ENCODE results near the gene SLFN14.

SLFN14 gene

DNA sequence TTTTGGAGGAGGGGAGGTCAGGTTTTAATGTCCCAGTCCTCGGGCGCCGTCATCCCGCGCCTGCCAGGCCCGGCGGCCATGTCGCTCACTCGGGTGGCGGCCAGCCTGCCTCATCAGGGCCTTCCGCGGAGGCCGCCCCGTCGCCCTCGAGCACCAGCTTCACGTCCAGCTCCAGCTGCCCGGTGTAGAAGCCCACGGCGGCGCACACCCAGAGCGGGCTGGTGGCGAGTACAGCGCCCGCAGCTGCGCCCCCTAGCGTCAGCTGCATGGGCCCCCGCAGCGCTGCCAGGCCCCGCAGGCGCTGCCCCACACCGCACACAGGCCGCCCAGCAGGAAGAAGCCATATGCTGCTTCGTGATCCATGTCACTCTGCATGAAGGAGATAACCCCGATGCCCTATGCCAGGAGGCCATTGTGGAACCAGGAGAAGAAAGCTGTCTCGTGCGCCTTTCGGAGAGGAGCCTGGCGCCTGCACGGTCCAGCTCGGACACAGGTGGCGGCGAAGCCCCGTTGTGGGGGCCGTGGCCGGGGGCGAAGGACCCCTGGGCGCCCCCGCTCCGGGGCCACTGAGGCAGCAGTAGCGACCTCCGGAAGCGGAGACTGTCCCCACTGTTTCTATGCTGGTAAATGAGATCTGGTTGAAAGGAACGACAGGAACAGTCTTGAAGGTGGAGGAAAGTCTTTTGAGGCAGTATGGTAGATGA, 36.1 kb upstream of the SLFN14 start:
- TF ChIP-seq, protein P1, sequence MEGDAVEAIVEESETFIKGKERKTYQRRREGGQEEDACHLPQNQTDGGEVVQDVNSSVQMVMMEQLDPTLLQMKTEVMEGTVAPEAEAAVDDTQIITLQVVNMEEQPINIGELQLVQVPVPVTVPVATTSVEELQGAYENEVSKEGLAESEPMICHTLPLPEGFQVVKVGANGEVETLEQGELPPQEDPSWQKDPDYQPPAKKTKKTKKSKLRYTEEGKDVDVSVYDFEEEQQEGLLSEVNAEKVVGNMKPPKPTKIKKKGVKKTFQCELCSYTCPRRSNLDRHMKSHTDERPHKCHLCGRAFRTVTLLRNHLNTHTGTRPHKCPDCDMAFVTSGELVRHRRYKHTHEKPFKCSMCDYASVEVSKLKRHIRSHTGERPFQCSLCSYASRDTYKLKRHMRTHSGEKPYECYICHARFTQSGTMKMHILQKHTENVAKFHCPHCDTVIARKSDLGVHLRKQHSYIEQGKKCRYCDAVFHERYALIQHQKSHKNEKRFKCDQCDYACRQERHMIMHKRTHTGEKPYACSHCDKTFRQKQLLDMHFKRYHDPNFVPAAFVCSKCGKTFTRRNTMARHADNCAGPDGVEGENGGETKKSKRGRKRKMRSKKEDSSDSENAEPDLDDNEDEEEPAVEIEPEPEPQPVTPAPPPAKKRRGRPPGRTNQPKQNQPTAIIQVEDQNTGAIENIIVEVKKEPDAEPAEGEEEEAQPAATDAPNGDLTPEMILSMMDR (IDR thresholded peaks at IDR 0.05; ENCODE audit: insufficient read depth, low read depth, low read length, missing control alignments) = no peak
- H3K4me3 ChIP-seq (ENCODE audit: low read depth, low read length) = no peak overlapping the region
- DNase-seq (ENCODE audit: low read depth) = no peak

DNA sequence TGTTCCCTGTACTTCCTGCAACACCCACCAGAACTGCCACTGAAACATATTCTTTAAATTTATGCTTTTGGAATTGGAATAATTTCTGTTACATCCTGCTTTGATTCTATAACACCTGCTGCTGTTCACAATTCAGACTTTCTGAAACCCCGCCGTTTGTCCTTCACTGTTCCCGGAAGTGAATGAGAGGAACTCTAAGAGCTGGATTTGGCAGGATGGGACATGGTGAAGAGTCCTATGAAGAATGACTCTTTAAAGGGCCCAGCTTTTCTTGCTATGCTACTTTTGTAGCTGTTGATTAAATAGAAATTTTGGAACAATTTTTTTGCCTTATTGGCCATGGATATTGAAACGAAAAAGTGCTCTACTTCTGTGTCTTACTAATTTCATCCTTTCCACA, 35.5 kb upstream of the SLFN14 start:
- H3K4me3 ChIP-seq (ENCODE audit: low read depth, low read length) = no peak overlapping the region
- no peak for DNase-seq (ENCODE audit: low read depth)
- TF ChIP-seq, protein P1 (IDR thresholded peaks at IDR 0.05; ENCODE audit: insufficient read depth, low read depth, low read length, missing control alignments) = no peak

DNA sequence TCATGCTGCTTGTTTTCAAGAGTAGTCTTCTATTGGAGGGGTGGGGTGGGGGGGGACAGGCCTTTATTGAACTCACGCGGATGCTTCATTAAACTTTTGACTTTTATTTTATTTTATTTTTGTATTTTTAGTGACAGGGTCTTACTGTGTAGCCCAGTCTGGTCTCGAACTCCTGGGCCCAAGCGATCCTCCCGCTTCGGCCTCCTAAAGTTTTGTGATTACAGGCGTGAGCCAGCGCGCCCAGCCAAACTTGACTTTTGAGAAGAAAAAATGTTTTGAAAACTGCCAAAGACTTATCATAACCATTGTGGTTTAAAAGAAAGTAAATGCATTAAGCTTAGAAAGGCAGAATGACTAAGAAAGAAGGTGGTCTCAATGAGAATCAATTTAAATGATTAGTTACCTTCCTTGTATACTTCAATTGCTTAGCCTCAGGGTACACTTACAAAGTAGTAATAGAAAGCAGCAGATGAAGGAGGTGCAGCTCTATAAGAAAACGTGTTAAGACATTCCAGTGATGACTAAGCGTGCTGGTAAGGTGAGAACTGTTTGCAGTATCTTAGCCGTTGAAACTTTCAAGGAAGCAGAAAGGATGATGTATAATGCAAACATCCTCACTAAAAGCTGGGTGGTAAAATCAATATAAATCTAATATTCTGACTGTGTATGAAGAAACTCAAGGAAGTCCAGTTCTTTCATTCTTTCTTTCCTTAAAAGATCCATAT, 27.7 kb upstream of the SLFN14 start:
- TF ChIP-seq, protein P1 (IDR thresholded peaks at IDR 0.05; ENCODE audit: insufficient read depth, low read depth, low read length, missing control alignments) = no peak
- peak overlapping the region; percentile 85 for H3K4me3 ChIP-seq (ENCODE audit: low read depth, low read length)
- peak; percentile 40 for DNase-seq (ENCODE audit: low read depth)

DNA sequence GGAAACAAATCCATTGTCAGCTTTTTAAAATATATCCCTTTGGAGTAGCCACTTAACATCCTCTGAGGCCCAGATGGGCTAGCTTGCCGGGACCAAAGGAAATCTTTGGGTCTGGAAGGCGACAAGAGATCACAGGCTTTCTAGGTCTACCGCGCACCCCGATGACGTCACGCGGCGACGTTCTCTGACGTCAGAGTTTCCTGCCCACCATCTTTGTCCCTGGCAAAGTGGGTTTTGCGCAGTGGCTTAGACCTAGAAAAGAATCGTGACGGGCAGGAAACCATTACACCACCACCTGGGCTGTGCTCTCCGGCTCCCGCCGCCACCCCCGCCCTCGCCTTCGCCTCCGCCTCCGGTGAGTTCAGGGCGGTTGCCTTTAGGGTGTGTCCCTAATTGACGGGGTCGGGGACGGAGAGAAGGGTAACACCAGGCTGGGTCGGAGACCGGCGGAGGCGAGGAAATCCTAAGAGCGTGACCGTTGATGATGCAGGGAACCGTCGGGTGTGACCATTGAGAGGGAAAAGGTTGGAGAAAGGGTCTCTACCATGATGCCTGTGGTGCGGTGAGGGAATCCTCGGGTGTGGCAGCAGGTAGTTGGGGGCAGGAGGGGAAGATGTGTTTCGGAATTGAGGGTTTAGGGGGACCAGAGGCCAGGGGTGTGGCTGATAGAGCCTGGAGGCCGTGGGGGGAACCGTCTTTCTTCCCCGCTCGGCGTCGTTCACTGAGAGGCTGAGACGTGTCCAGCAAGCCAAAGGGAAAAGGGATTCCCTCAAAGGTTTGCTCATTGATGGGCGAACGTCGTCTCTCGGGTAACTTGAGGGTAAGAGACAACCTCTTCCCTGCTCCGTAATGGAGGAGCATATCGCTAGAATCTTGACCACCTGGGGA, 26.7 kb upstream of the SLFN14 start, which contains the start of gene AP2B1:
TSS of gene AP2B1 (plus strand) at position 249 of the 888 bp plus-strand sequence. CDS start 6,709 bp downstream, outside the sequence.
- H3K4me3 ChIP-seq (ENCODE audit: low read depth, low read length) = peak within 1 kb of the TSS; percentile 85
- peak; percentile 98 for DNase-seq (ENCODE audit: low read depth)
- TF ChIP-seq, protein P1 (IDR thresholded peaks at IDR 0.05; ENCODE audit: insufficient read depth, low read depth, low read length, missing control alignments) = no peak

DNA sequence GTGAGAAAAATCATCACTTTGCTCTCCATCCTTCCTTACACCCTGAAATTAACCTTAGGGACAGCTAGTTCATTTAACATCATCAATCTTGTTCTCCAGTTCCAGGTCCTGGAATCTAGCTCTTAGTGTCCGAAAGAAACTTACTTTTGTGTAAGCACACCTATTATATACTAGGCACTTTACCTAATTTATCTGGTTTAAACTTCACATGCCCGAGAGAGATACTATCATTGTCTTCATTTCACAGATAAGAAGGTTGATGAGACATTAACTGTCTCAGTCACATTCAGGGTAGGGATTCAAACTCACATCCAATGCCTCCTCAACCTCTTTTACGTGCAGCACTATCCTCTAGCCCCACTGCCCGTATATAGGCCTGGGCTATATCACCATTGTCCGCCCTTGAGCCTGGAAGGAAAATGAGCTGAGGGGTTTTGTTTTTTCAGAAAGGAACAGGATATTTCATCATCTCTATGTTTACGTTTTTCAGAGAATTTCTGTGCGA, 26.0 kb upstream of the SLFN14 start:
- peak overlapping the region; percentile 85 for H3K4me3 ChIP-seq (ENCODE audit: low read depth, low read length)
- no peak for DNase-seq (ENCODE audit: low read depth)
- TF ChIP-seq, protein P1 (IDR thresholded peaks at IDR 0.05; ENCODE audit: insufficient read depth, low read depth, low read length, missing control alignments) = no peak

DNA sequence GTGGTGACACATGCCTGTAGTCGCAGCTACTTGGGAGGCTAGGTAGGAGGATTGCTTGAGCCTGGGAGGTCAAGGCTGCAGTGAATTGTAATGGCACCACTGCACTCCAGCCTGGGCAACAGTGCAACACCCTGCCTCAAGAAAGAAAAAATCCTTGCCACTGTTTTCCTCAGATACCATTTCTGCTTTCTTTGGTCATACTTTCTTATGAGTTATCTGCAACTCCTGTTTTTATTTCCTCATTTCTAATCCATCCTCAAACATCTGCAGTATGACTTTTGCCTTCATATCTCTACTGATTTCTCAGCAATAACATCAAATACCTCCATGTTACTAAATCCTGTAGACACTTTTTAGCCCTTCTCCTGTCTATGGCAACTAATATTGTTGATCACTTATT, 23.4 kb upstream of the SLFN14 start:
- DNase-seq (ENCODE audit: low read depth) = no peak
- no peak overlapping the region for H3K4me3 ChIP-seq (ENCODE audit: low read depth, low read length)
- TF ChIP-seq, protein P1 (IDR thresholded peaks at IDR 0.05; ENCODE audit: insufficient read depth, low read depth, low read length, missing control alignments) = no peak

All from GM12865 (cell line).